Neural crest cell (in vitro differentiated cells): ENCODE results near the gene FOXP1. TPM values are rescaled to one million over a fixed set of nuclear protein-coding genes. Genes with fewer than 3 reads are reported as not detected.

ENCODE experiments used
- DNase-seq: peaks from one replicate; pipeline ENCODE4 v3.0.0; 2021; ENCODE audit warnings: low read depth, mixed read lengths, low spot score
- H3K27ac Mint-ChIP-seq: one replicate; pipeline ENCODE4 v1.8.0; 2021; ENCODE audit warnings: mild to moderate bottlenecking, mixed read lengths; ENCODE audit not compliant: unreplicated experiment
- H3K27me3 Mint-ChIP-seq: 2 replicates; pipeline ENCODE4 v1.8.0; 2021; ENCODE audit warnings: low read depth, mild to moderate bottlenecking, mixed read lengths
- H3K36me3 Mint-ChIP-seq: 2 replicates; pipeline ENCODE4 v1.8.0; 2021; ENCODE audit warnings: low read depth, mild to moderate bottlenecking, mixed read lengths
- H3K4me1 Mint-ChIP-seq: 2 replicates; pipeline ENCODE4 v1.8.0; 2021; ENCODE audit warnings: mixed read lengths
- H3K4me3 Mint-ChIP-seq: one replicate; pipeline ENCODE4 v1.8.0; 2021; ENCODE audit warnings: mild to moderate bottlenecking, mixed read lengths
- H3K9me3 Mint-ChIP-seq: 2 replicates; pipeline ENCODE4 v1.8.0; 2021; ENCODE audit warnings: mixed read lengths
- CTCF ChIP-seq: fragments of 200-600 bp; sonication (generic); conservative IDR thresholded peaks from 2 replicates; pipeline ENCODE4 v1.5.0; 2021; ENCODE audit warnings: antibody characterized with exemption, mild to moderate bottlenecking
- total RNA-seq: library from RNA; stranded (reverse); gene quantifications from 2 replicates; pipeline ENCODE4 v1.2.1, GENCODE V29; 2021

FOXP1 gene
- total RNA-seq, 1 donor from 2014 or later = 22.8 TPM

- H3K4me3 Mint-ChIP-seq = no peak overlapping the region
- no peak for TF ChIP-seq CTCF
- no peak overlapping the region for H3K27ac Mint-ChIP-seq
- H3K4me1 Mint-ChIP-seq = peaks cover 31% of the 10 kb centered on the region
- H3K36me3 Mint-ChIP-seq = no peaks in the 10 kb centered on the region
- no peaks in the 10 kb centered on the region for H3K9me3 Mint-ChIP-seq
- DNase-seq = no peak
- H3K27me3 Mint-ChIP-seq = no peaks in the 10 kb centered on the region
Observed at GRCh38 chr3:71370467-71370866, 213.1 kb downstream of the FOXP1 start.

GRCh38 chr3:71369701-71370391, 213.7 kb downstream of the FOXP1 start:
- no peak for TF ChIP-seq CTCF
- H3K9me3 Mint-ChIP-seq = no peaks in the 10 kb centered on the region
- H3K4me3 Mint-ChIP-seq = no peak overlapping the region
- DNase-seq = no peak
- H3K4me1 Mint-ChIP-seq = peaks cover 31% of the 10 kb centered on the region
- no peaks in the 10 kb centered on the region for H3K36me3 Mint-ChIP-seq
- no peaks in the 10 kb centered on the region for H3K27me3 Mint-ChIP-seq
- no peak overlapping the region for H3K27ac Mint-ChIP-seq

DNA sequence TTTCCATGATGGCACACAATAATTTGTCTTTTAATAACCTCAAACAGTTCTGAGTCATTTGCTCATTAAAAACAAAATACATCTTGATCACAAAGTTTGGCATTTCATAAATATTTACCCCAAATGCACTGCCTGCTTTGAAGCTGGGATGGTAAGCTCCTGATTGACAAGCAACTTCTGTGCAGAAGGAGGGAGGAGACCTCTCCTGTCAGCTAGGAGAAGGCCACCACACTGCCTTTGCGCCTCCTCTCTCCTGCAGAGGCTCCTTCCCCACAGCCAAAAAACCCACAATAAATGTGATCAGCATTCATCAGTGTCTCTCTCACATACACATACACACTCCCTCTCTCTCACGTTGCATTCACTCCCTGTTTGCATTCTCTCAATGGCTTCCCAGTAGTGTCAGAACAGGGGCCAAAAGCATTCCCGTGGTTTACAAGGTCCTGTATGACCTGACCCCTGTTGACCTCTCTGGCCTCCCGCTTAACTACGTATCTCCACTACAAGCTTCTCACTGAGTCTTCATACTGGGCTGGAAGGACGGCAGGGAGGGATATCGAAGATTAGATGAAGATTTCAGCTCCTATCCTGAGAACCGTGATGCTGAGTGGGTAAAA, 216.4 kb downstream of the FOXP1 start:
- Mint-ChIP-seq H3K27me3 (no peaks in the 10 kb centered on the region), H3K27ac (no peak overlapping the region), H3K4me3 (no peak overlapping the region), H3K9me3 (no peaks in the 10 kb centered on the region), H3K36me3 (no peaks in the 10 kb centered on the region), H3K4me1 (peaks cover 19% of the 10 kb centered on the region)
- no peak for DNase-seq
- TF ChIP-seq CTCF = no peak

DNA sequence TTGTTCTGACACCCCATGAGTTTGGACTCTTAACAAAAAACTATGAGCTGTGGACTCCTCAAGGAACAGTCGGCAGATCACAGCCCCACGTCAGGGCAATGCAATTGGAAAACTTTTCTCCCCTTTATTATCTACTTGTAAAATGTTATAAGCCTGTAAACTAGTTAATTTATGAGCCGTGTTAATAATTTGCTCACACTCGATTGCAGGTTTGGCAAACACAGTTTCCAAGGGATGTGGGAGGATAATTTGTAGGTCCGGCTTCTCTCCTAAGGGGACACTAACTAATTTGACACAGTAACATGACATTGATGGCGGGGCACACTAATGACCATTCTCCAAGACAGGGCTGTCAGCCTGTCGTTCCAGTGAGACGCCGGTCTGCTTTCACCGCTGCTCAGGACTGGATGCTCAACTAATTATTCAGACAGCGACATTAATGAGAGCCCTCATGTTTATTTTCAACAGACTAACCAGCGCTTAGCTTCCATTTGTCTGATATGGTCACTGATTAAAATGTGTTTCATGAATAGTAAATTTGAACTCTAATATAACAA, 222.1 kb downstream of the FOXP1 start:
- peaks cover 12% of the 10 kb centered on the region for H3K4me1 Mint-ChIP-seq
- DNase-seq = no peak
- no peak for TF ChIP-seq CTCF
- no peaks in the 10 kb centered on the region for H3K36me3 Mint-ChIP-seq
- H3K27me3 Mint-ChIP-seq = no peaks in the 10 kb centered on the region
- no peaks in the 10 kb centered on the region for H3K9me3 Mint-ChIP-seq
- no peak overlapping the region for H3K4me3 Mint-ChIP-seq
- H3K27ac Mint-ChIP-seq = no peak overlapping the region

DNA sequence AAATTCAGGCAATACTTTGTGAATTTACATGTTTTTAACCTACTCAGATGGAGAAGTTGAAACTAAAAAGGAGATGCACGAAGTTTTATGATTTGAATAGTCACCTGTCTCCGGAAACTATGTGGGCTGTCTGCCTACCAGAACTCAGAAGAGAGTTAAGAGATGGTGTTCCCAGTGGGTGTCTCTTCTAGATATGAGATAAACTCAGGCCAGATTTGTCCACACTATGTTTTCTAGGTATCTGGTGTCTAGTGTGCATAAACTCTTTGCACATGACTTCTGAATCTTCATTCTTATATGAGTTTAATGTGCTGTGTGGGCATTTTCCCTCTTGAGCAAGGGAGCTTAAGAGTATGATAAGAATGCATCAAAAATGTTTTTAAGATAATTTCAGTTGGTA, 222.8 kb downstream of the FOXP1 start:
- no peak for DNase-seq
- Mint-ChIP-seq H3K9me3 (no peaks in the 10 kb centered on the region), H3K27me3 (no peaks in the 10 kb centered on the region), H3K4me3 (no peak overlapping the region), H3K36me3 (no peaks in the 10 kb centered on the region), H3K27ac (no peak overlapping the region), H3K4me1 (peaks cover 12% of the 10 kb centered on the region)
- no peak for TF ChIP-seq CTCF
